ENCODE data around the gene C15orf40.

The C15orf40 gene

GRCh38 chr15:83011271-83012075 lies at the start of gene C15orf40:
Gene C15orf40, minus strand, starts transcription at chr15:83011639. Its CDS starts 32 bp downstream, at chr15:83011607.
- peak; percentile 74 for TF ChIP-seq CTCF (IDR thresholded peaks at IDR 0.05)

- no peak for TF ChIP-seq CTCF (IDR thresholded peaks at IDR 0.05)
Measured at GRCh38 chr15:83057696-83058376, 46.4 kb upstream of the C15orf40 start.

DNA sequence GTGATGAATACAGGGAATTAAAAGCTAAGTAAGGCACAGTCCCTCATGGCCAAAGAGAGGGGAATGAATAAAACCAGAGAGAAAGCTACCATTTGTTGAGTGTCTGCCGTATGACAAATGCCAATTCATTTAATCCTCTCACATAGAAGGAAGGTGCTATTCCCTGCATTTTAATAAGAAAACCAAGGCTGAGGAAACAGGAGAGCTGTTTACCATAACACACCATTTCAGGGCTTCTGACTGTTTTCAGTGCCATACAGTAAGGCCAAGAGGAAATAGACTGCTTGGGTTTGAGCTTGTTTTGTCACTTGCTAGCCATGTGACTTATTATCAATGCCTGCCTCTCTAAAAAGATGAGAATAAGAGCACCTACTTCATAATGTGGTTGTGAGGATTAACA lies 45.6 kb upstream of the C15orf40 start:
- TF ChIP-seq CTCF (IDR thresholded peaks at IDR 0.05) = no peak

GRCh38 chr15:83053151-83053550 lies 41.7 kb upstream of the C15orf40 start:
- TF ChIP-seq CTCF (IDR thresholded peaks at IDR 0.05) = no peak

GRCh38 chr15:83046558-83047127 lies 35.2 kb upstream of the C15orf40 start:
- no peak for TF ChIP-seq CTCF (IDR thresholded peaks at IDR 0.05)

GRCh38 chr15:83044156-83044555 lies 32.7 kb upstream of the C15orf40 start:
- no peak for TF ChIP-seq CTCF (IDR thresholded peaks at IDR 0.05)

- TF ChIP-seq CTCF (IDR thresholded peaks at IDR 0.05) = no peak
Measured at GRCh38 chr15:83039206-83039605, 27.8 kb upstream of the C15orf40 start.

All from LNCAP (cell line).